Spleen (tissue), 7 donors: Measurements from ENCODE around the gene EML6.

ENCODE experiments used
- POLR2A ChIP-seq, 3 donors: fragments of 450-650 bp; IDR thresholded peaks; one replicate each; pipeline ENCODE4 v1.5.1; 2017; ENCODE audit warnings: antibody characterized with exemption in 3 of 3, mild to moderate bottlenecking in 1 of 3
- TF ChIP-seq, protein P1 (sequence below), 11 experiments: fragments of 200-600 bp in 7 of 11; fragments of 450-650 bp in 4 of 11; sonication (generic) in 4 of 11; IDR thresholded peaks in 8 of 11; conservative IDR thresholded peaks in 3 of 11; 1 replicate in 7 of 11; 2 replicates in 4 of 11; pipeline versions ENCODE4 v1.4.0 to v1.8.0; 2016 to 2021; ENCODE audit warnings: antibody characterized with exemption in 11 of 11, inconsistent platforms in 4 of 11, mild to moderate bottlenecking in 1 of 11
- donor health status: DM: no; HTN: no; CAD: no; lungs with moderate emphysema.
- donor health status: DM: no; HTN: no; CAD: no.
- donor health status: DM: no; HTN: no; CAD: no.

DNA sequence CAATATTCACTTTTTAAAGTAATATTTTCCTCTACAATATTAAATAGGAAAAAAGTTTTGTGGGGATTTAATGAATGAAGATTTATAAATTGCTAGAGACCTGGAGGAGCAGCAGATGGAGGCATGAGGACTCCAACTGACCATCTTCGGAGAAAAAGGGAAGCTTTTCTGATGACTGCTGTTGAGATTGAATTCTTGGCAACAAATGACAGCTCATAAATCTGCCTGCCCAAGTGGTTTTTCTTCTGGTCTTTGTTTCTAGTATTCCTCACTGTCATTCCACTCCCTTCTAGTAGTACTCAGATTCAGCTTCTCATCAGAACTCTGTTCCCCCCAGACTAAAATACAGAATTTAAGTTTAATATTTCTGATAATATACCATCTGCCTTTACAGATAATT, 157.0 kb downstream of the EML6 start:
- TF ChIP-seq, protein P1, sequence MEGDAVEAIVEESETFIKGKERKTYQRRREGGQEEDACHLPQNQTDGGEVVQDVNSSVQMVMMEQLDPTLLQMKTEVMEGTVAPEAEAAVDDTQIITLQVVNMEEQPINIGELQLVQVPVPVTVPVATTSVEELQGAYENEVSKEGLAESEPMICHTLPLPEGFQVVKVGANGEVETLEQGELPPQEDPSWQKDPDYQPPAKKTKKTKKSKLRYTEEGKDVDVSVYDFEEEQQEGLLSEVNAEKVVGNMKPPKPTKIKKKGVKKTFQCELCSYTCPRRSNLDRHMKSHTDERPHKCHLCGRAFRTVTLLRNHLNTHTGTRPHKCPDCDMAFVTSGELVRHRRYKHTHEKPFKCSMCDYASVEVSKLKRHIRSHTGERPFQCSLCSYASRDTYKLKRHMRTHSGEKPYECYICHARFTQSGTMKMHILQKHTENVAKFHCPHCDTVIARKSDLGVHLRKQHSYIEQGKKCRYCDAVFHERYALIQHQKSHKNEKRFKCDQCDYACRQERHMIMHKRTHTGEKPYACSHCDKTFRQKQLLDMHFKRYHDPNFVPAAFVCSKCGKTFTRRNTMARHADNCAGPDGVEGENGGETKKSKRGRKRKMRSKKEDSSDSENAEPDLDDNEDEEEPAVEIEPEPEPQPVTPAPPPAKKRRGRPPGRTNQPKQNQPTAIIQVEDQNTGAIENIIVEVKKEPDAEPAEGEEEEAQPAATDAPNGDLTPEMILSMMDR (IDR thresholded peaks at IDR 0.05 in 8 of 11, conservative IDR thresholded peaks at IDR 0.05 in 3 of 11) = no peak
- no peak for TF ChIP-seq POLR2A (IDR thresholded peaks at IDR 0.05)
